Measurements from ENCODE around the gene ID4.
"Not testable (repeated sequence)": the region's sequence is repeated elsewhere in the genome, so short reads cannot be mapped to it uniquely, and the experiment has no call there.

The ID4 gene

DNA sequence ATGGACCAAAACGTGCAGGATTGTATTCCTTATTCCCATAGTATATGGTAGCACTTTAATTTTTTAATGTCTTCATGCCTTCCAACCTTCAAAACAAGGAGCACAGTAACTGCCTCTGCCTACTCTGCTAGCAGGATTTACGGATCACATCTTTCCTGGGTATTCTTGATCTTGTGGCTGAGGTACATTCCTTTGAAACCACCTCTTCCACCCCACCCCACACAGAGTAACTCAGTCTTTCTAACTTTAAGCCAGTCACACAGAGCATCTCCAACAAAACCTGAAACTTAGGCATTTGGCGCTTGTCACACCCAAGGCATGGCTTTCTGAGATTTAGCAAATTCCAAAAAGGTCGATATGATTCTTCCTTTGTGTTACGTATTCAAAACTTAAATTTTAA lies 2.3 kb upstream of the ID4 start:
- no peak for DNase-seq

DNA sequence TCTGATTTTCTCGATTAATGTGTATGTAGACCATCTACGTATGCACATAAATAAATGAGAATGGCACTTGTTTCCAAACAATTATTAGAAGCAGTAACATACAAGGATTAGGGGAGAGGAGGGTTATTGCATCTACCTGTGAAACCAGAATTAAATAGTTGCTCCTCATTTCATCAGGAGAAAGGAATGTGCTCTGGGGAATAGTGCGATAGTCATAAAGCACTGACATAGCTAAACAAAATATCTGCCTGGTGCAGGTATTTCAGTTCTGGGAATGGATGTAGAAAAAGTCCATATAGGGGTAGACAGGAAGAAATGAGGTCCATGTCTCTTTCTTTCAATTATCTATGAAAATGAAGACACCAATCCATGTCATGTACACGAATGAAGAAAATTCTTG lies 1.6 kb upstream of the ID4 start:
- no peak for DNase-seq

DNA sequence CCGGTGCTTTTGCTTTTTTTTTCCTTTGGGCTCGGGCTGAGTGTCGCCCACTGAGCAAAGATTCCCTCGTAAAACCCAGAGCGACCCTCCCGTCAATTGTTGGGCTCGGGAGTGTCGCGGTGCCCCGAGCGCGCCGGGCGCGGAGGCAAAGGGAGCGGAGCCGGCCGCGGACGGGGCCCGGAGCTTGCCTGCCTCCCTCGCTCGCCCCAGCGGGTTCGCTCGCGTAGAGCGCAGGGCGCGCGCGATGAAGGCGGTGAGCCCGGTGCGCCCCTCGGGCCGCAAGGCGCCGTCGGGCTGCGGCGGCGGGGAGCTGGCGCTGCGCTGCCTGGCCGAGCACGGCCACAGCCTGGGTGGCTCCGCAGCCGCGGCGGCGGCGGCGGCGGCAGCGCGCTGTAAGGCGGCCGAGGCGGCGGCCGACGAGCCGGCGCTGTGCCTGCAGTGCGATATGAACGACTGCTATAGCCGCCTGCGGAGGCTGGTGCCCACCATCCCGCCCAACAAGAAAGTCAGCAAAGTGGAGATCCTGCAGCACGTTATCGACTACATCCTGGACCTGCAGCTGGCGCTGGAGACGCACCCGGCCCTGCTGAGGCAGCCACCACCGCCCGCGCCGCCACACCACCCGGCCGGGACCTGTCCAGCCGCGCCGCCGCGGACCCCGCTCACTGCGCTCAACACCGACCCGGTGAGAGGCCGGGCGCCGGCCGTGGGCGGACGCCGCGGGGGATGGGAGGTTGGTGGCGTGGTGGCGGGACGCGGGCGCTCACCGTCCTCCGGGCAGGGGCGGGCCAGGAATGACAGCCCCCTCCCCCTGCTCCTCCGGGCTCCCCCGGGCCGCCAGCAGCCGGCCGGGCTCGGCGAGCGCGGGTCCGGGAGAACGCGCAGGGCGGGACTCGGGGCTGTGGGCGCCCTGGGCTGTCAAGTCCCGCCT lies 606 bp downstream of the ID4 start:
- no peak for DNase-seq

DNA sequence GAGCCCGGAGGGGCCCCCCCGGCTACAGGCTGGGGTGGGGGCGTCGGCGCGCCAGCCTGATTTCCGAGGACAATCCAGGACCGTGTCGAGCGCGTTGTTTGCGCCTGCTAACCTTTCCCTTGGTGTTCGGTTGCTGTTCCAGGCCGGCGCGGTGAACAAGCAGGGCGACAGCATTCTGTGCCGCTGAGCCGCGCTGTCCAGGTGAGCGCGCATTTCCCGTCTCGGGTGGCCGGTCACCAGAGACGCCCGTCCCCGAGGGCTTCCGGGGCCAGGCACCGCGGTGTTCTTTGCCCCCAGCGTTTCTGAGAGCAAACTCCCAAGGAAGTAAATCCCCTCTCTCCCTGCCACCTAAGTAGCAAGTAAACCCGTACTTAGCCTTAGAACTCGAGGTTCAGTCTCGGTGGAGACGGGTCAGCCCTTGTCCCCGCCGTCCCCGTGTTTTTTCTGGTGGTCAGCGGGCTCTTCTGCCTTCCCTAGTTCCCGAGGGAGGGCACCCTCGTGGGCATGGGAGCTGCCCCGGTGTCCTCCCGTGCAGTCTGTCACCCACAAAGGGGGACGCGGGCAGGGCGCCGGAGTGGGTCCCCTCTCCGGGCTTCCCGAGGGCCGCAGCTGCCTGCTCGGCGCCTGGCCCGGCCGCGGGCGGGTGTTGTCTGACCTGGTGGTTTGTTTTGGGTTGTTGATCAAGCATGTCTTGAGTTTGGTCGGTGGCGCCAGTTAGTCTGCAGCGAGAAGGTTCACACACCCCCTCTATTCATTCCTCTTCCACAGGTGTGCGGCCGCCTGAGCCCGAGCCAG lies 1.5 kb downstream of the ID4 start:
- DNase-seq, result no peak

DNA sequence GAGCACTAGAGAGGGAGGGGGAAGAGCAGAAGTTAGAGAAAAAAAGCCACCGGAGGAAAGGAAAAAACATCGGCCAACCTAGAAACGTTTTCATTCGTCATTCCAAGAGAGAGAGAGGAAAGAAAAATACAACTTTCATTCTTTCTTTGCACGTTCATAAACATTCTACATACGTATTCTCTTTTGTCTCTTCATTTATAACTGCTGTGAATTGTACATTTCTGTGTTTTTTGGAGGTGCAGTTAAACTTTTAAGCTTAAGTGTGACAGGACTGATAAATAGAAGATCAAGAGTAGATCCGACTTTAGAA lies 2.0 kb downstream of the ID4 start:
- DNase-seq, result no peak

DNA sequence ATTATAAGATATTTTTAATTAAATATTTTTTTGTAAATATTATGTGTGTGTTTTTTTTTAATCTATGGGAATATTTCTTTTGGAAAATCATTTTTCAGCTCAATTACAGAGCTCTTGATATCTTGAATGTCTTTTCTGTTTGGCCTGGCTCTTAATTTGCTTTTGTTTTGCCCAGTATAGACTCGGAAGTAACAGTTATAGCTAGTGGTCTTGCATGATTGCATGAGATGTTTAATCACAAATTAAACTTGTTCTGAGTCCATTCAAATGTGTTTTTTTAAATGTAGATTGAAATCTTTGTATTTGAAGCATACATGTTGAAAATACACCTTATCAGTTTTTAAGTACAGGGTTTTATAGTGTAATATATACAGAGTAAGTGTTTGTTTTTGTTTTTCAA lies 2.6 kb downstream of the ID4 start:
- no peak for DNase-seq

DNA sequence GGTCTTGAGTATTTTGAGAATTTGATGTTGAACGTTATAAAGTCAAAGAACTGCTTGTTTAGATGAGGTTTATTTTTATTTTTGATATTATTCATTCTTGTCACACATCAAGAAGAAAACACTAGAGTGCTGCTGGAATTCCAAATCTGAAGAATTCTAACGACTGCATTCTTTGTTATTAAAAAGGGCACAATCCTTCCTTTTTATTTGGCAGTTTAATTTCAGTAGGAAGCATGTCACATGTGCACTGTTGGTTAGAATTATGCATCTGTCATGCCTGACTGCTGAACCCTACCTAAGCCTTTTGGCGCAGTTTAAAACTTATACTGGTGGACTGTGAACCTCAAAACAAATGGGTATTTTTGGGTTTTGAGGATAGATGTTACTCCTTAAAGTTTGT lies 4.0 kb downstream of the ID4 start:
- DNase-seq, result no peak

DNA sequence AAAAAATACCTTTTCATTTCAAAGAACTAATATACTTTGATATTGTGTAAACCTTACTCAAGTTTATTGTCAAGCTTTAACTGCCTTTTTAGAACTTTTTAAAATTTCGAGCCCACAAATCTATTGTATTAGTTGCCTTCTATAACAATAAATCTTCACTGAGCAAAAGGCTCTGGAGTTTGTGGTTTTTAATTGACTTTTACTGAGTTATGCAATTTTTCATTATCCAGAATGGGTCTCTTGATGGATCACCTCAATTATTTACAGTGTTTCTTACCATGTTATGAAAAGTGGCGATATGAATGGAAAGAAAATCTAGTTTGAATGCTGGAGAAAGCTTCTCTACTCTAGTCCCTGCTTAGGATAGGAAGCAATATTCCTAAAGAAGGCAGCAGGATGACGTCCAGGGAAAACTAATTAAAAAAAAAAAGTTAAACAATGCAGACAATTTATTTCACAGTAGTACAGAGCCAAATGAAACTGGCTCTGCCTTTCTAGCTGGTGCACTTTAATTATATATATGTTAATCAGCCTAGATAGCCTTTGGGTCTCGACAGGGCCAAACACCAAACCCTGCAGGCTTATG lies 5.0 kb downstream of the ID4 start:
- no peak for DNase-seq

DNA sequence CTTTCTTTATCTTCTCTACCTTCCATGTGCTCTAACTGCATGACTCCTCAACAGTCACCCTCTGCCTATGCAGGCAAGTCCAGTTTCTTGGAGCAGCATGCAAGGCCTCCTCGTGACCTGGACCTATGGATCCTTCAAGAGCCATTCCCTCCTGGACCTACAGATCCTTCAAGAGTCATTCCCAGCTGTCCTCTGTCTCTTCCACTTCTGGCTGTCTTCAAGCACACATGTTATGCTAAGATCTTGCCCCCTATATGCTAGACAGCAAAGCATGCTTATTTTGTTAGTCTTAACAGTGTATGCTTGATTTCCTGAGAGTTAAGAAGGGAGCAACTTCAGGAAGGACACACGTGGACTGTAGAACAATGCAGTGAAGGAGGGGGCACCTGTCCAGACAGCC lies 7.5 kb downstream of the ID4 start:
- no peak for DNase-seq

DNA sequence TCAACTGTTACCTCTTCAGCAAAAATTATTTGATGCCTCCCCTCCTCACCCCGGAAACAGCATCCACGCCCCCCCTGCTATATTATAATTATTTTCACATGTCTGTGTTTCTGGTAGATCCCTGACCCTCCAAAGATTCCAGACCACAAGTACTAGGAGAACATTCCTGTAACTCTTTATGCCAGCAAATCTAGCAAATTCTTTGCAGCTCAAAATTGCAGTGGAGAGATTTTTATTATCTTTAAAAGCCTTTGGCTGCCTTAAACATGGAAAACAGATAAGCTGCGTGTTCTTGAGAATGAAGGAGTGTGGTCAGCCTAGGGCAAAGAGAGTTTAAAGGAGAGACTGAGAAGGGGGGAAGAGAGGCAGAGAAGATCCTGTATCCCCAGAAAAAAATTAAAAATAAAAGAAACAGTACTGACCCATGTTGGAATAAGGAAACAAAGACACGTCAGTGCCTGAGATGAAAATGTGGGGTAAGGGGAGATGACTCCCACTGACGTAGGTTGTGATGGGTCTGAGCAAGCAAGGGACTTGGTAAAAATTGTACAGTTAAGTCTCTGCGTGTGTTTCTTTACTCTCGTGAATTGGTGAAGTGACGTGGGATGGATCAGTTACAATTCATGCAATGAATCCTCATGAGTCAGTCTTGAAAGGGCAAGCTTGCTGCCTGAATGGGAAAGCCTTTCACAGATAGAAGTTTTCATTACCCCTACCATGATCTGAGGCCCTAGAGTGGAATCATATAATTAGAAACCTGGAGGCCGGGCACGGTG lies 8.3 kb downstream of the ID4 start:
- DNase-seq, result no peak

DNA sequence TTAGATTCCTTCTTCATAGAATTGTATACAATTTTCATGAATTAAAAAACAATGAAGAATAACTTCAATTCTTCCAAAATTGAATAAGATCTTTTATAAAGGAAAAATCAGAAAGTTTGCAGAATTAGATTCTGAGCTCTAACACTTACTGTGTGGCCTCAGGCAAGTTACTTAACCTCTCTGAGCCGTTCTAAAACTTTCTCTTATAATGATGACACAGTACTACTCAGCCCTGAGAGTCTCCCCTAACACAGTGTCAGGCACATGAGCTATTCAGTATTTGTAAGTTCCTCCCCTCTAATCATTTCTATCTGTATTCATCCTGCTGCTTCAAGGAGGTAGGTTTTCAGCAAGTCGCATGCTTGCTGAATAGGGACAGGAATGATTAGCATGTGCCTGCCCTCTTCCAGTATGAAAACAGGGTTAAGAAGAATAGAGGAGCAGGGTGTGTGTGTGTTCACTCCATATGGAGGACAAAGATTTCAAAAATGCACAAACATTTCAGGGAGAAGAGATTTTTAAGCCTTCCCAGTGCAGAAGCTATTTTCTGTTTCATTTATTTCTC lies 11.4 kb downstream of the ID4 start:
- no peak for DNase-seq

DNA sequence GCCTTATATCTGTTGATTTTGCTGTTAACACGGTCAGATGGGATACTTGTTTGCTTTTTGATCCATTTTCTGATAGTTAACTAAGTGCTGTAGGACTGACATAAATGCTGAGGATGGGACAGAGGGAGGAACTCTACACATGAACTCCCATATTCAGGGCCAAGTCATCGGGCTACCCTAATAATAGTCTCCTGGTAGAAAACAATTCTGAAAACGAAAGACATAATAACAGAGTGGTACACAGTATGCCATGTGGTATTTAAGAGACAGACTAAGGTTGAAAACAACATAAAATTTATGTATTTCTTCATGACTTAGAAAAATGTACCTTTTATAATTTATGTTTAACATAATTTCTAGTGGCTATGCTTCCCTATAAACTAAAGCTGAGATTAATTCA lies 12.0 kb downstream of the ID4 start:
- DNase-seq, result no peak

DNA sequence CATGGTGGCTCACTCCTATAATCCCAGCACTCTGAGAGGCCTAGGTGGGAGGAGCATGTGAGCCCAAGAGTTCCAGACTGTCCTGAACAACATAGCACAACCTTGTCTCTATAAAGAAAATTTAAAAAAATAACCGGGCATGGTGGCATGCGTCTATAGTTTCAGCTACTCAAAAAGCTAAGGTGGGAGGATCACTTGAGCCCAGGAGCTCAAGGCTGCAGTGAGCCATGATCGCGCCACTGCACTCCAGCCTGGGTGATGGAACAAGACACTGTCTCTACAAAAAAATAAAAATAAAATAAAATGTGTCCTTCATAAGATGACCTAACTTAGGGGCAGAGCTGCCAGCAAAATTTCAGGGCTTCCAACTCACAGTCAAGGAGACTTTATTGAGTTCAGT lies 12.6 kb downstream of the ID4 start:
- no peak for DNase-seq

DNA sequence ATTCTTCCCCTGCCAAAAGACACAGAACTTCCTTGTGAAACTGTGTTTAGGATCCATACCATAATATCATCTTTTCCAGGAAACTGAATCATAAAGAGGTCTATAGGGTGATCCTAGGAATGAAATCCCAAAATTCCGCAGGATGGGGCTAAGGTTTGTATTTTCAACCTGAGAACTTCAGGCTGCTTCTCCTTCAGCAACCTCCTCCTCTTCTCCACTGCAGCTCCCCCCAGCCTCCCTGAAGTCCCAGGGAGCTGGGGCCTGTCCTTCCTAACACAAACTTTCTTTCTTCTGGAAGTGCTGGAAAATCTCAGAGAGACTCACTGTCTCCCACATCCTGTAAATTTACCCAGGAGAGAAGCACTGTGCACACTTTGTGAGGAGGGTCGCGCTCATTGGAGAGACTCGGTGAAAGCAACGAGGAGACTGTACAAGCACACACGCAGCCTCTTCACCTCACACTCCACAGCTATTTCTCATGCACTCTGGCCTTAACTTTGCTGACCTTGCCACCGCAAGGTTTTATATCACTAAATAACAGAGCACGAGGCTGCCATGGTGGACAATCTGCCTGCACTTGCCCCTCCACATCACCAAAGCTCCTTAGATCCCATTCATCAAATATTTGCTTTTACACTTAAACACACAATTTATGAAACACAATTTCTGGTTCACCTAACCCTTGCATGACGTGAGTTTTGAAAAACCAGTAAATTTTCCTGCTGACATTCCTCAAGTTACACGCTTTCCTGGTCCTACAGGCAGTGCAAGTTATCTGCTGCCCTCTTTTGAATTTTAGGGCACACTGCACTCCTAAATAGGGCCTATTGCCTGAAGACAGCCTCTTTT lies 14.3 kb downstream of the ID4 start:
- no peak for DNase-seq

DNA sequence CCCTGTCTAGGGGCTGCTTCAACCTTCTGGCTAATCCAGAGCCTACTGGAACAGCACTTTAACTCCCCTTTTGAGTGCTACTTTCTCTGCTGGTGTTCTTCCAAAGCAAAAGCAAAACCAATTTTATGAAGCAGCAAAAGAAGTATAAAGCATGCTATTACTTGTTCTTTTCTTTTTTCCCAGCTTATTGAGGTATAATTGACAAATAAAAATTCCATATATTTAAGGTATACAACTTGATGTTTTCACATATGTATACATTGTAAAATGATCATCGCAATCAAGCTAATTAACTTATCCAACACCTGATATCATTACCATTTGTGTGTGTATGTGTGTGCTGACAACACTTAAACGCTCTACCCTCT lies 14.9 kb downstream of the ID4 start:
- DNase-seq, result no peak

DNA sequence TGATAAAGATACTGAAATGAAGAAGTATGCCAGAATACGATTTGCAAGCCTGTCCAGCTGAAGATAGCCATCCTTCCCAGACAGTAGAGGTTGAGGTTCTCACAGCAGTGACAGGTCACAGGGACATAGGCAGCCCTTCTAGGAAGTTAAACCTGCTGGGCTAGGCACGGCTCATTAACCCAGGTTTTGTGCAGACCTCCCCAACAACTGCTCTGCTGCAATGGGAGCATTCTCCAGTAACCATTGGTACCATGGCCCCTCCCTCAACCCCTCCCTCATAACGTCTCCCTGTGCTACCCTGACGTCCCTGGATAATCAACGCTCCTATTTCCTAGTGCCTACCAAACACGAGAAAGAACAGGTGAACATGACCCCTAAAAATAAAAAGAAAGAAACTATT lies 15.8 kb downstream of the ID4 start:
- DNase-seq, result no peak

DNA sequence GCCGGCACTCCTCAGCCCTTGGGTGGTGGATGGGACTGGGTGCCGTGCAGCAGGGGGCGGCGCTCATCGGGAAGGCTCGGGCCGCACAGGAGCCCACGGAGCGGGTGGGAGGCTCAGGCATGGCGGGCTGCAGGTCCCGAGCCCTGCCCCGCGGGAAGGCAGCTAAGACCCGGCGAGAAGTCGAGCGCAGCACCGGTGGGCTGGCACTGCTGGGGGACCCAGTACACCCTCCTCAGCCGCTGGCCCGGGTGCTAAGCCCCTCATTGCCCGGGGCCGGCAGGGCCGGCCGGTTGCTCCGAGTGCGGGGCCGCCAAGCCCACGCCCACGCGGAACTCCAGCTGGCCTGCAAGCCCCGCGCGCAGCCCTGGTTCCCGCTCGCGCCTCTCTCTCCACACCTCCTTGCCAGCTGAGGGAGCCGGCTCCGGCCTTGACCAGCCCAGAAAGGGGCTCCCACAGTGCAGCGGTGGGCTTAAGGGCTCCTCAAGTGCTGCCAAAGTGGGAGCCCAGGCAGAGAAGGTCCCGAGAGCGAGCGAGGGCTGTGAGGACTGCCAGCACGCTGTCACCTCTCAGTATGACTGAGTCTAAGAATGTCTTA lies 17.3 kb downstream of the ID4 start:
- not testable (repeated sequence) for DNase-seq

DNA sequence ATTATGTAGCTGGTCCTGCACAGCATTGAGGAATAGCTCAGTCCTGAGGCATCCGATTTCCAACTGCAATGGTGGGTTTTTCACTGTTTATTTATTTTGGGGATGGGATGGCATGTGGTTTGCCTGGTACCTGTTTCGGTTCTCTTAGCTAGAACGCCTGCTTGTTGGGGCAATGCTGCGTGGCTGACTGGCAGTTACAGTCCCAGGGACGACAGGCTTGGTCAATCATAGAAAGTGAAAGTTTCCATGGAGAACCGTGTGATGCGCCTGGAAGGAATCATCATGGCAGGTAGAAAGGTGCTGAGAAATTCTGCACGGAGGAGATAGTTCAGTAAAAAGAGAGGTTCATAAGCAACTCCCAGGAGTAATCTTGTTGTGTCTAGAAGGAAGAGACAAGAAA lies 18.4 kb downstream of the ID4 start:
- no peak for DNase-seq

DNA sequence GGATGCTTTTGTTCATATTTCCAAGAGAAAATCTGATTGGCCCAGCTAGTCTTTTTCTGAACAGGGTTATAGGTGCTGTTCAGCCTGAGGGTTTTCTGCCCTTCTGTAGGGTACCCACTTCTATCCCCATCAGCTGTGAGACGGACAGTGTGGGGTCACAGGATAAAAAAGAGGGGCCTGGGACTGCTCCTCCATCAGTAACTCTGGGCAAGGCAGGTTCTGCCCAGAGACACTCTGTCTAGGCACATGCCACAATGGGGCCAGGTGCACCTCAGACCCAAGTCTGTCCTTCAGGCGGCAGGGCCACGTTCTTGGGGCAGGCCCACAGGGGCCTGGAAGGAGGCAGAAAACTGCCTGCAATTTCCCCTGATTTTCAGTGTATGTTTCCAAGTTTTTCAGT lies 20.0 kb downstream of the ID4 start:
- DNase-seq, result no peak

DNA sequence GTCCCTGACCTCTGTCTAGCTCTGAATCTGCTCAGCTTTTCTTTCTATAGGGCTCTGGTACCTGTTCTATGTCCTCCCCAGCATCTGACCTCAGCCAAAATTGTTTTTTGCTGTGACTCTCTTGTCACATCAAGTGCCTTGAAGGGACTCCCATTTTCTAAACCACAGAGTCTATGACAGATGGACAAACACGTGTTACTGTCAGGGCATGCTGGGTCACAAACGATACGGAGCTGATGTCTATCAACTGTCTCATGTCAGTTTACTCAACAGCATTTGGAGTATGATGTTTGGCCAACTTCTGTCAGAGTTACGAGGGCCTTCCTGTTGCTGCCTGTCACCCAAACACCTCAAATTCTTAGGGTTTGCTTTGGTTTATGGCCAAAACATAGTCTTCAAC lies 20.5 kb downstream of the ID4 start:
- DNase-seq, result no peak

DNA sequence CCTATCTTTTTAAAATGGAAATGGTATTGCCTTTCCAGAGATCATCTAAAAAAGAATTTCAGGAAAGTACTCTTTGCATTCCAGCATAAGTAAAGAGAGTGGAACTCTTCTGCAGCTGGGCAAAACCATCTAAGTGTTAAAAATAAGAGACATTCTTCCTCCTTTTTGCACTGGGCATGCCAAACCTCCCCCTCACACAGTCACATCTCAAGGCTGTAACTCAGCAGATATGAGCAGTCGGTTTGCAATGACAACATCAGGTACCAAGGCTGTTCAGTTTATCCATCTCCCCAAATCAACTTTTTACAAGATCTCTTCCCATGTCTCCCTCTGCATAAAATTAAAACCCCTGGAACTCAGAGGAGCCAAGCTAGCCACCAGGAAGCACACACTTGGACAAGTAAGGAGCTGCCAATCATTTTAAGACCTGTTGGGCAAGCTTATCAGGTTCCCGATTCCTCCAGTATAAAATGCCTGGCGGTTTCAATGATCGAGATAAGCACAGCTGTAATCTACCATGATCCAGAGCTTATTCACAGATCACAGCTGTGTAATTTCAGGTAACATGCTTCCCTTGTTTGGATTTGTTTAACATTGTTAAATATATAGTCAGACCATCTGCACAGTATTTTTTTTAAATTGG lies 23.2 kb downstream of the ID4 start:
- no peak for DNase-seq
